Activated T-cell treated with anti-CD3 and anti-CD28 coated beads, Interleukin-2, amount 50 U/mL, for 72 hours (primary cell): ENCODE data around the gene PDGFD. TPM values are rescaled to one million over a fixed set of nuclear protein-coding genes. Genes with fewer than 3 reads are reported as not detected.

Experiments used
- ATAC-seq, 2 donors: fragments of 150-1000 bp; cut with Tn5 transposase; replicated peaks in 1 of 2; 2 replicates each; pipeline ENCODE4 v1.10.0; 2021; ENCODE audit warnings: moderate library complexity in 2 of 2, mild to moderate bottlenecking in 1 of 2
- DNase-seq, 2 donors: peaks; one replicate each; pipeline ENCODE4 v3.0.0; 2021 to 2022; ENCODE audit warnings: mixed read lengths in 1 of 2
- H3K27ac Mint-ChIP-seq: one replicate; pipeline ENCODE4 v1.8.0; 2022; ENCODE audit warnings: mild to moderate bottlenecking, moderate library complexity, mixed read lengths
- H3K27me3 Mint-ChIP-seq: one replicate; pipeline ENCODE4 v1.8.0; 2022; ENCODE audit warnings: low read depth, mixed read lengths
- H3K36me3 Mint-ChIP-seq, 2 donors: one replicate each; pipeline ENCODE4 v1.8.0; 2022; ENCODE audit warnings: mixed read lengths in 2 of 2, mild to moderate bottlenecking in 1 of 2; ENCODE audit not compliant: insufficient read depth in 2 of 2
- H3K4me1 Mint-ChIP-seq: one replicate; pipeline ENCODE4 v1.8.0; 2022; ENCODE audit warnings: low read depth, mixed read lengths
- H3K4me3 Mint-ChIP-seq, 2 donors: one replicate each; pipeline ENCODE4 v1.8.0; 2022; ENCODE audit warnings: mild to moderate bottlenecking in 2 of 2, mixed read lengths in 2 of 2, moderate library complexity in 2 of 2
- H3K9me3 Mint-ChIP-seq, 2 donors: one replicate each; pipeline ENCODE4 v1.8.0; 2022; ENCODE audit warnings: mixed read lengths in 2 of 2
- total RNA-seq, 2 donors: library from RNA; stranded (reverse); gene quantifications; one replicate each; pipeline ENCODE4 v1.2.3, GENCODE V29; 2022

PDGFD gene
- total RNA-seq, 2 donors from 2014 or later: 0.05 TPM; not detected in 1

- DNase-seq (no peak), ATAC-seq (no peak)
- no peak overlapping the region for H3K27ac Mint-ChIP-seq
- no peaks in the 10 kb centered on the region for H3K4me1 Mint-ChIP-seq
- no peaks in the 10 kb centered on the region for H3K27me3 Mint-ChIP-seq
- H3K4me3 Mint-ChIP-seq: no peak overlapping the region
- no peaks in the 10 kb centered on the region for H3K36me3 Mint-ChIP-seq
- H3K9me3 Mint-ChIP-seq: peaks cover 5 to 9% of the 10 kb centered on the region in 2 donors
These were observed 269.9 kb downstream of the PDGFD start for GRCh38 chr11:103894034-103894433.

- no peaks in the 10 kb centered on the region for H3K36me3 Mint-ChIP-seq
- no peak overlapping the region for H3K4me3 Mint-ChIP-seq
- H3K4me1 Mint-ChIP-seq: no peaks in the 10 kb centered on the region
- no peak for ATAC-seq
- no peaks in the 10 kb centered on the region for H3K27me3 Mint-ChIP-seq
- no peak overlapping the region for H3K27ac Mint-ChIP-seq
- H3K9me3 Mint-ChIP-seq: peaks cover 7 to 9% of the 10 kb centered on the region in 2 donors
- DNase-seq: no peak
These were observed 270.6 kb downstream of the PDGFD start for GRCh38 chr11:103893371-103893770.

GRCh38 chr11:103892603-103893002 lies 271.3 kb downstream of the PDGFD start:
- H3K4me1 Mint-ChIP-seq: no peaks in the 10 kb centered on the region
- no peak overlapping the region for H3K27ac Mint-ChIP-seq
- peaks cover 7 to 9% of the 10 kb centered on the region in 2 donors for H3K9me3 Mint-ChIP-seq
- H3K36me3 Mint-ChIP-seq: no peaks in the 10 kb centered on the region
- ATAC-seq (no peak), DNase-seq (no peak)
- H3K4me3 Mint-ChIP-seq: no peak overlapping the region
- H3K27me3 Mint-ChIP-seq: no peaks in the 10 kb centered on the region

GRCh38 chr11:103890654-103891053 lies 273.3 kb downstream of the PDGFD start:
- no peaks in the 10 kb centered on the region for H3K27me3 Mint-ChIP-seq
- H3K36me3 Mint-ChIP-seq: no peaks in the 10 kb centered on the region
- no peak overlapping the region for H3K27ac Mint-ChIP-seq
- H3K4me1 Mint-ChIP-seq: no peaks in the 10 kb centered on the region
- no peak for DNase-seq
- no peak for ATAC-seq
- H3K9me3 Mint-ChIP-seq: peaks cover 7 to 9% of the 10 kb centered on the region in 2 donors
- no peak overlapping the region for H3K4me3 Mint-ChIP-seq

GRCh38 chr11:103889679-103890078 lies 274.3 kb downstream of the PDGFD start:
- Mint-ChIP-seq H3K27me3 (no peaks in the 10 kb centered on the region), H3K27ac (no peak overlapping the region), H3K4me1 (no peaks in the 10 kb centered on the region), H3K36me3 (no peaks in the 10 kb centered on the region), H3K4me3 (no peak overlapping the region), H3K9me3 (peaks cover 7 to 9% of the 10 kb centered on the region in 2 donors)
- ATAC-seq (no peak), DNase-seq (no peak)

- no peak overlapping the region for H3K27ac Mint-ChIP-seq
- H3K4me1 Mint-ChIP-seq: no peaks in the 10 kb centered on the region
- no peak for ATAC-seq
- H3K36me3 Mint-ChIP-seq: no peaks in the 10 kb centered on the region
- no peaks in the 10 kb centered on the region for H3K27me3 Mint-ChIP-seq
- no peak overlapping the region for H3K4me3 Mint-ChIP-seq
- no peak for DNase-seq
- H3K9me3 Mint-ChIP-seq: peaks cover 7 to 9% of the 10 kb centered on the region in 2 donors
These were observed 275.4 kb downstream of the PDGFD start for GRCh38 chr11:103888541-103888951.

GRCh38 chr11:103887001-103887658 lies 276.8 kb downstream of the PDGFD start:
- H3K36me3 Mint-ChIP-seq: no peaks in the 10 kb centered on the region

GRCh38 chr11:103883856-103884255 lies 280.1 kb downstream of the PDGFD start:
- no peaks in the 10 kb centered on the region for H3K36me3 Mint-ChIP-seq
- DNase-seq: no peak

More at GRCh38 chr11:103887001-103887658, 276.8 kb downstream of the PDGFD start:
- H3K27me3 Mint-ChIP-seq: no peaks in the 10 kb centered on the region
- no peak overlapping the region for H3K27ac Mint-ChIP-seq
- no peak overlapping the region for H3K4me3 Mint-ChIP-seq
- no peak for DNase-seq
- H3K9me3 Mint-ChIP-seq: peaks cover 5 to 9% of the 10 kb centered on the region in 2 donors
- no peaks in the 10 kb centered on the region for H3K4me1 Mint-ChIP-seq
- no peak for ATAC-seq

GRCh38 chr11:103883291-103883690 lies 280.7 kb downstream of the PDGFD start:
- Mint-ChIP-seq H3K4me3 (no peak overlapping the region), H3K9me3 (peaks cover 0 to 2% of the 10 kb centered on the region in 2 donors), H3K4me1 (no peaks in the 10 kb centered on the region), H3K27me3 (no peaks in the 10 kb centered on the region), H3K27ac (no peak overlapping the region), H3K36me3 (no peaks in the 10 kb centered on the region)
- ATAC-seq (no peak), DNase-seq (no peak)

More at GRCh38 chr11:103883856-103884255, 280.1 kb downstream of the PDGFD start:
- Mint-ChIP-seq H3K27me3 (no peaks in the 10 kb centered on the region), H3K27ac (no peak overlapping the region), H3K9me3 (peaks cover 0 to 4% of the 10 kb centered on the region in 2 donors), H3K4me3 (no peak overlapping the region), H3K4me1 (no peaks in the 10 kb centered on the region)
- ATAC-seq: no peak

- Mint-ChIP-seq H3K4me1 (no peaks in the 10 kb centered on the region), H3K36me3 (no peaks in the 10 kb centered on the region), H3K27me3 (no peaks in the 10 kb centered on the region), H3K27ac (no peak overlapping the region), H3K4me3 (no peak overlapping the region), H3K9me3 (peaks cover 0 to 3% of the 10 kb centered on the region in 2 donors)
- no peak for ATAC-seq
- DNase-seq: no peak
These were observed 282.4 kb downstream of the PDGFD start for GRCh38 chr11:103881584-103881983.

GRCh38 chr11:103880968-103881367 lies 283.0 kb downstream of the PDGFD start:
- H3K9me3 Mint-ChIP-seq: peaks cover 0 to 3% of the 10 kb centered on the region in 2 donors
- no peaks in the 10 kb centered on the region for H3K27me3 Mint-ChIP-seq
- no peaks in the 10 kb centered on the region for H3K36me3 Mint-ChIP-seq
- no peak overlapping the region for H3K27ac Mint-ChIP-seq
- ATAC-seq: no peak
- H3K4me3 Mint-ChIP-seq: no peak overlapping the region
- H3K4me1 Mint-ChIP-seq: no peaks in the 10 kb centered on the region
- no peak for DNase-seq

- Mint-ChIP-seq H3K4me3 (no peak overlapping the region), H3K27ac (no peak overlapping the region), H3K36me3 (no peaks in the 10 kb centered on the region), H3K9me3 (peaks cover 0 to 3% of the 10 kb centered on the region in 2 donors), H3K4me1 (no peaks in the 10 kb centered on the region), H3K27me3 (no peaks in the 10 kb centered on the region)
- DNase-seq: no peak
- ATAC-seq: no peak
These were observed 285.3 kb downstream of the PDGFD start for GRCh38 chr11:103878646-103879045.

- no peaks in the 10 kb centered on the region for H3K36me3 Mint-ChIP-seq
- no peaks in the 10 kb centered on the region for H3K27me3 Mint-ChIP-seq
- H3K9me3 Mint-ChIP-seq: peaks cover 0 to 3% of the 10 kb centered on the region in 2 donors
- H3K27ac Mint-ChIP-seq: no peak overlapping the region
- H3K4me1 Mint-ChIP-seq: no peaks in the 10 kb centered on the region
- no peak overlapping the region for H3K4me3 Mint-ChIP-seq
- DNase-seq (no peak), ATAC-seq (no peak)
These were observed 286.7 kb downstream of the PDGFD start for GRCh38 chr11:103877221-103877620.
